WTC11 (cell line): ENCODE measurements around the gene MEFV. TPM values are rescaled to one million over a fixed set of nuclear protein-coding genes. Genes with fewer than 3 reads are reported as not detected.

Experiments used
- ATAC-seq: fragments of 200-7000 bp; cut with Tn5 transposase; 2 replicates; pipeline ENCODE4 v1.10.0; 2021; ENCODE audit warnings: mild to moderate bottlenecking, moderate library complexity
- CTCF ChIA-PET: fragments of 300-600 bp; sonication (Branson Sonifier 250); formaldehyde crosslinking; loops from one replicate; lab custom pipeline; 2021; ENCODE audit warnings: antibody characterized with exemption; lab: Charles Lee
- POLR2A ChIA-PET: fragments of 350-600 bp; sonication (Branson Sonifier 250); formaldehyde crosslinking; loops from one replicate; lab custom pipeline; 2021; ENCODE audit warnings: antibody characterized with exemption; lab: Charles Lee
- DNase-seq: peaks from one replicate; pipeline ENCODE4 v3.0.0; 2021; ENCODE audit warnings: low spot score
- H3K27ac Mint-ChIP-seq: 2 replicates; pipeline ENCODE4 v1.8.0; 2021; ENCODE audit warnings: mixed read lengths
- H3K27me3 Mint-ChIP-seq: 2 replicates; pipeline ENCODE4 v1.8.0; 2021; ENCODE audit warnings: low read depth, mild to moderate bottlenecking, moderate library complexity, mixed read lengths
- H3K36me3 Mint-ChIP-seq: 2 replicates; pipeline ENCODE4 v1.8.0; 2021; ENCODE audit warnings: mixed read lengths
- H3K4me1 Mint-ChIP-seq: 2 replicates; pipeline ENCODE4 v1.8.0; 2022; ENCODE audit warnings: mixed read lengths
- H3K4me3 Mint-ChIP-seq: 2 replicates; pipeline ENCODE4 v1.8.0; 2021; ENCODE audit warnings: mild to moderate bottlenecking, moderate library complexity, mixed read lengths
- H3K9me3 Mint-ChIP-seq: 2 replicates; pipeline ENCODE4 v1.8.0; 2021; ENCODE audit warnings: mixed read lengths
- ATF1 ChIP-seq: sonication (generic); formaldehyde crosslinking; IDR thresholded peaks from 2 replicates; pipeline ENCODE4 v1.8.1; 2023; ENCODE audit warnings: mild to moderate bottlenecking, moderate library complexity, missing genetic modification reagents
- ELF4 ChIP-seq: sonication (generic); formaldehyde crosslinking; IDR thresholded peaks from 2 replicates; pipeline ENCODE4 v1.8.1; 2022; ENCODE audit warnings: low read depth, mild to moderate bottlenecking, moderate library complexity, missing genetic modification reagents
- ETV6 ChIP-seq: sonication (generic); formaldehyde crosslinking; IDR thresholded peaks from 2 replicates; pipeline ENCODE4 v1.8.1; 2022; ENCODE audit warnings: mild to moderate bottlenecking, missing genetic modification reagents
- GABPB1 ChIP-seq: sonication (generic); formaldehyde crosslinking; IDR thresholded peaks from 2 replicates; pipeline ENCODE4 v1.8.1; 2023; ENCODE audit warnings: mild to moderate bottlenecking, missing genetic modification reagents
- GTF2I ChIP-seq: fragments of 250-450 bp; sonication (Bioruptor Pico); conservative IDR thresholded peaks from 2 replicates; pipeline ENCODE4 v1.4.0; 2021; ENCODE audit warnings: mild to moderate bottlenecking
- MXD4 ChIP-seq: fragments of 250-450 bp; sonication (Bioruptor Pico); IDR thresholded peaks from 2 replicates; pipeline ENCODE4 v1.8.0; 2021; ENCODE audit warnings: mild to moderate bottlenecking, moderate library complexity, borderline replicate concordance
- NFYB ChIP-seq: sonication (generic); formaldehyde crosslinking; conservative IDR thresholded peaks from 2 replicates; pipeline ENCODE4 v1.8.0; 2022; ENCODE audit warnings: low read depth, missing genetic modification reagents
- PRRX2 ChIP-seq: fragments of 250-450 bp; sonication (Bioruptor Pico); IDR thresholded peaks from 2 replicates; pipeline ENCODE4 v1.8.0; 2021; ENCODE audit warnings: mild to moderate bottlenecking
- SOX15 ChIP-seq: fragments of 250-450 bp; sonication (Bioruptor Pico); IDR thresholded peaks from 2 replicates; pipeline ENCODE4 v1.9.0; 2021; ENCODE audit warnings: mild to moderate bottlenecking
- SP1 ChIP-seq: sonication (generic); formaldehyde crosslinking; conservative IDR thresholded peaks from 2 replicates; pipeline ENCODE4 v1.8.1; 2022; ENCODE audit warnings: missing genetic modification reagents
- ZNF219 ChIP-seq: sonication (generic); formaldehyde crosslinking; IDR thresholded peaks from 2 replicates; pipeline ENCODE4 v1.8.0; 2023; ENCODE audit warnings: missing genetic modification reagents, mild to moderate bottlenecking, borderline replicate concordance
- ZNF416 ChIP-seq: fragments of 250-450 bp; sonication (Bioruptor Pico); IDR thresholded peaks from 2 replicates; pipeline ENCODE4 v1.9.0; 2021; ENCODE audit warnings: mild to moderate bottlenecking, inconsistent platforms
- total RNA-seq: library from RNA; stranded (reverse); gene quantifications from 3 replicates; pipeline ENCODE4 v1.2.3, GENCODE V29; 2021
- TF ChIP-seq, protein P1 (sequence below): sonication (generic); formaldehyde crosslinking; IDR thresholded peaks from 2 replicates; pipeline ENCODE4 v1.8.0; 2023; ENCODE audit warnings: missing genetic modification reagents, mild to moderate bottlenecking, borderline replicate concordance
- TF ChIP-seq, protein P2 (sequence below): sonication (generic); formaldehyde crosslinking; IDR thresholded peaks from 2 replicates; pipeline ENCODE4 v1.8.1; 2022; ENCODE audit warnings: missing genetic modification reagents, borderline replicate concordance
- TF ChIP-seq, protein P3 (sequence below): sonication (generic); formaldehyde crosslinking; conservative IDR thresholded peaks from 2 replicates; pipeline ENCODE4 v1.8.1; 2022; ENCODE audit warnings: mild to moderate bottlenecking, missing genetic modification reagents
- TF ChIP-seq, protein P4 (sequence below): sonication (generic); formaldehyde crosslinking; IDR thresholded peaks from 2 replicates; pipeline ENCODE4 v1.8.1; 2023; ENCODE audit warnings: mild to moderate bottlenecking, moderate library complexity, missing genetic modification reagents
- TF ChIP-seq, protein P5 (sequence below): sonication (generic); formaldehyde crosslinking; IDR thresholded peaks from 2 replicates; pipeline ENCODE4 v1.8.1; 2022; ENCODE audit warnings: low read depth, mild to moderate bottlenecking, moderate library complexity, missing genetic modification reagents, borderline replicate concordance
- TF ChIP-seq, protein P6 (sequence below): fragments of 250-450 bp; sonication (Bioruptor Pico); IDR thresholded peaks from 2 replicates; pipeline ENCODE4 v2.1.2; 2022; ENCODE audit warnings: mild to moderate bottlenecking, moderate library complexity
- TF ChIP-seq, protein P7 (sequence below): sonication (generic); formaldehyde crosslinking; IDR thresholded peaks from 2 replicates; pipeline ENCODE4 v1.8.1; 2023; ENCODE audit warnings: mild to moderate bottlenecking, missing genetic modification reagents

MEFV gene
- total RNA-seq, 1 experiment from 2014 or later, result 0.09 TPM

DNA sequence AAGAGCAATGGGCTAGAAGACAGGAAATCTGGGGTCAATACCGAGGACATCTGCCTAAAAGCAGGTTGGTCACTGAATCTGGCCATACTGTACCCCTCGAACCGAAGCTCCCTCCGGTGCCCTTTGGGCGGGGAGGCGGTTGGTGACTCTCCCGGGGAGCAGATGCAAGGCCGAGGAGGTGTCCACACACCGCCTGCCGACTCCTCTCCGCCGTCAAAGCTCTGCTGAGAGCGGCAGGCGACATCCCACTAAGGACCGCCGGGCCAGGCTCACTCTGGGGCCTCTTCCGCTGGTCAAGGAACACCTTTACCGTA is 21.9 kb downstream of the MEFV start:
- ATAC-seq (no peak), DNase-seq (no peak)
- Mint-ChIP-seq H3K36me3 (peaks cover 42% of the 10 kb centered on the region), H3K4me3 (peak overlapping the region; percentile 89), H3K4me1 (peaks cover 7% of the 10 kb centered on the region), H3K27me3 (no peaks in the 10 kb centered on the region; the same call in 1 of the 2 replicates), H3K27ac (0 out of 2 replicates have a peak overlapping the region, but pooled peaks have one; percentile 52), H3K9me3 (peaks cover 35% of the 10 kb centered on the region)
- no peak for TF ChIP-seq MXD4
- TF ChIP-seq, protein P1, sequence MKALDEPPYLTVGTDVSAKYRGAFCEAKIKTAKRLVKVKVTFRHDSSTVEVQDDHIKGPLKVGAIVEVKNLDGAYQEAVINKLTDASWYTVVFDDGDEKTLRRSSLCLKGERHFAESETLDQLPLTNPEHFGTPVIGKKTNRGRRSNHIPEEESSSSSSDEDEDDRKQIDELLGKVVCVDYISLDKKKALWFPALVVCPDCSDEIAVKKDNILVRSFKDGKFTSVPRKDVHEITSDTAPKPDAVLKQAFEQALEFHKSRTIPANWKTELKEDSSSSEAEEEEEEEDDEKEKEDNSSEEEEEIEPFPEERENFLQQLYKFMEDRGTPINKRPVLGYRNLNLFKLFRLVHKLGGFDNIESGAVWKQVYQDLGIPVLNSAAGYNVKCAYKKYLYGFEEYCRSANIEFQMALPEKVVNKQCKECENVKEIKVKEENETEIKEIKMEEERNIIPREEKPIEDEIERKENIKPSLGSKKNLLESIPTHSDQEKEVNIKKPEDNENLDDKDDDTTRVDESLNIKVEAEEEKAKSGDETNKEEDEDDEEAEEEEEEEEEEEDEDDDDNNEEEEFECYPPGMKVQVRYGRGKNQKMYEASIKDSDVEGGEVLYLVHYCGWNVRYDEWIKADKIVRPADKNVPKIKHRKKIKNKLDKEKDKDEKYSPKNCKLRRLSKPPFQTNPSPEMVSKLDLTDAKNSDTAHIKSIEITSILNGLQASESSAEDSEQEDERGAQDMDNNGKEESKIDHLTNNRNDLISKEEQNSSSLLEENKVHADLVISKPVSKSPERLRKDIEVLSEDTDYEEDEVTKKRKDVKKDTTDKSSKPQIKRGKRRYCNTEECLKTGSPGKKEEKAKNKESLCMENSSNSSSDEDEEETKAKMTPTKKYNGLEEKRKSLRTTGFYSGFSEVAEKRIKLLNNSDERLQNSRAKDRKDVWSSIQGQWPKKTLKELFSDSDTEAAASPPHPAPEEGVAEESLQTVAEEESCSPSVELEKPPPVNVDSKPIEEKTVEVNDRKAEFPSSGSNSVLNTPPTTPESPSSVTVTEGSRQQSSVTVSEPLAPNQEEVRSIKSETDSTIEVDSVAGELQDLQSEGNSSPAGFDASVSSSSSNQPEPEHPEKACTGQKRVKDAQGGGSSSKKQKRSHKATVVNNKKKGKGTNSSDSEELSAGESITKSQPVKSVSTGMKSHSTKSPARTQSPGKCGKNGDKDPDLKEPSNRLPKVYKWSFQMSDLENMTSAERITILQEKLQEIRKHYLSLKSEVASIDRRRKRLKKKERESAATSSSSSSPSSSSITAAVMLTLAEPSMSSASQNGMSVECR (CRISPR knock-in tag), result no peak
- TF ChIP-seq, protein P2, sequence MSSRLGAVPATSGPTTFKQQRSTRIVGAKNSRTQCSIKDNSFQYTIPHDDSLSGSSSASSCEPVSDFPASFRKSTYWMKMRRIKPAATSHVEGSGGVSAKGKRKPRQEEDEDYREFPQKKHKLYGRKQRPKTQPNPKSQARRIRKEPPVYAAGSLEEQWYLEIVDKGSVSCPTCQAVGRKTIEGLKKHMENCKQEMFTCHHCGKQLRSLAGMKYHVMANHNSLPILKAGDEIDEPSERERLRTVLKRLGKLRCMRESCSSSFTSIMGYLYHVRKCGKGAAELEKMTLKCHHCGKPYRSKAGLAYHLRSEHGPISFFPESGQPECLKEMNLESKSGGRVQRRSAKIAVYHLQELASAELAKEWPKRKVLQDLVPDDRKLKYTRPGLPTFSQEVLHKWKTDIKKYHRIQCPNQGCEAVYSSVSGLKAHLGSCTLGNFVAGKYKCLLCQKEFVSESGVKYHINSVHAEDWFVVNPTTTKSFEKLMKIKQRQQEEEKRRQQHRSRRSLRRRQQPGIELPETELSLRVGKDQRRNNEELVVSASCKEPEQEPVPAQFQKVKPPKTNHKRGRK, result no peak
- ChIA-PET CTCF (interaction anchor here (0.5 to 0.8 kb wide), 2 partner anchors 22 to 267 kb away, joined by 3 to 5 read pairs; partner anchors contain the start of gene MEFV), POLR2A (interaction anchor here (1.0 kb wide), 1 partner anchor 75 kb away, joined by 3 read pairs; no protein-coding TSS in a partner anchor)

DNA sequence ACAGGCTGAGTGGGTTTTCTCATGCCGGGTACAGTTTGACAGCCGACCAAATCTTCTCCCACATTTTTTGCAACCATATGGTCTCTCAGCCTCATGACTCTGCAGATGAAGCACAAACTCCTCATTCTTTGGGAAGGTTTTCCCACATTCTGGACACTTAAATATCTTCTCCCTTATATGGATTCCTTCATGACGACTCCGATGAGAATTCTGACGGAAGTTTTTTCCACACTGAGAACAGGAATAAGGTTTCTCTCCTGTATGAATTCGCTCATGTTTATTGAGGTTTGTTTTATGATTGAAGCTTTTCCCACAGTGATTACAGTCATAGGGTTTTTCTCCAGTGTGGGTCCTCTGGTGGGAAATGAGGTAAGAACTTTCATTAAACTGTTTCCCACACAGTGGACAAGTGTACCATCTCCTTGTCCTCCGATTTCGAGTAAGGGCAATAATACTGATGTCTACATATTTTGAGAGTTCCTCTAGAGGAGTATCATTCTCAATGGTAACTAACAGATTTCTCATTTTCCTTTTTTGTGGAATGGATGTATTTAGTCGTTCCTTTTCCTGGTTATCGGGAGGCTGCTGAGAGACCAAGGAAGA is 32.4 kb downstream of the MEFV start:
- POLR2A ChIA-PET, result no interaction called here
- DNase-seq (no peak), ATAC-seq (no peak)
- Mint-ChIP-seq H3K27ac (no peak overlapping the region), H3K9me3 (peaks cover 69% of the 10 kb centered on the region), H3K4me3 (no peak overlapping the region), H3K4me1 (no peaks in the 10 kb centered on the region), H3K36me3 (peaks cover 71% of the 10 kb centered on the region), H3K27me3 (peaks cover 6% of the 10 kb centered on the region; the same call in 1 of the 2 replicates)
- no peak for TF ChIP-seq GABPB1 (CRISPR knock-in tag)
- TF ChIP-seq SOX15, result no peak
- TF ChIP-seq, protein P3, sequence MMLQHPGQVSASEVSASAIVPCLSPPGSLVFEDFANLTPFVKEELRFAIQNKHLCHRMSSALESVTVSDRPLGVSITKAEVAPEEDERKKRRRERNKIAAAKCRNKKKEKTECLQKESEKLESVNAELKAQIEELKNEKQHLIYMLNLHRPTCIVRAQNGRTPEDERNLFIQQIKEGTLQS (CRISPR knock-in tag), result no peak
- TF ChIP-seq, protein P4, sequence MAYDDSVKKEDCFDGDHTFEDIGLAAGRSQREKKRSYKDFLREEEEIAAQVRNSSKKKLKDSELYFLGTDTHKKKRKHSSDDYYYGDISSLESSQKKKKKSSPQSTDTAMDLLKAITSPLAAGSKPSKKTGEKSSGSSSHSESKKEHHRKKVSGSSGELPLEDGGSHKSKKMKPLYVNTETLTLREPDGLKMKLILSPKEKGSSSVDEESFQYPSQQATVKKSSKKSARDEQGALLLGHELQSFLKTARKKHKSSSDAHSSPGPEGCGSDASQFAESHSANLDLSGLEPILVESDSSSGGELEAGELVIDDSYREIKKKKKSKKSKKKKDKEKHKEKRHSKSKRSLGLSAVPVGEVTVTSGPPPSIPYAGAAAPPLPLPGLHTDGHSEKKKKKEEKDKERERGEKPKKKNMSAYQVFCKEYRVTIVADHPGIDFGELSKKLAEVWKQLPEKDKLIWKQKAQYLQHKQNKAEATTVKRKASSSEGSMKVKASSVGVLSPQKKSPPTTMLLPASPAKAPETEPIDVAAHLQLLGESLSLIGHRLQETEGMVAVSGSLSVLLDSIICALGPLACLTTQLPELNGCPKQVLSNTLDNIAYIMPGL (CRISPR knock-in tag), result no peak
- TF ChIP-seq PRRX2 (CRISPR knock-in tag), result no peak
- TF ChIP-seq, protein P5, sequence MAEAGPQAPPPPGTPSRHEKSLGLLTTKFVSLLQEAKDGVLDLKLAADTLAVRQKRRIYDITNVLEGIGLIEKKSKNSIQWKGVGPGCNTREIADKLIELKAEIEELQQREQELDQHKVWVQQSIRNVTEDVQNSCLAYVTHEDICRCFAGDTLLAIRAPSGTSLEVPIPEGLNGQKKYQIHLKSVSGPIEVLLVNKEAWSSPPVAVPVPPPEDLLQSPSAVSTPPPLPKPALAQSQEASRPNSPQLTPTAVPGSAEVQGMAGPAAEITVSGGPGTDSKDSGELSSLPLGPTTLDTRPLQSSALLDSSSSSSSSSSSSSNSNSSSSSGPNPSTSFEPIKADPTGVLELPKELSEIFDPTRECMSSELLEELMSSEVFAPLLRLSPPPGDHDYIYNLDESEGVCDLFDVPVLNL (CRISPR knock-in tag), result no peak
- TF ChIP-seq, protein P6, sequence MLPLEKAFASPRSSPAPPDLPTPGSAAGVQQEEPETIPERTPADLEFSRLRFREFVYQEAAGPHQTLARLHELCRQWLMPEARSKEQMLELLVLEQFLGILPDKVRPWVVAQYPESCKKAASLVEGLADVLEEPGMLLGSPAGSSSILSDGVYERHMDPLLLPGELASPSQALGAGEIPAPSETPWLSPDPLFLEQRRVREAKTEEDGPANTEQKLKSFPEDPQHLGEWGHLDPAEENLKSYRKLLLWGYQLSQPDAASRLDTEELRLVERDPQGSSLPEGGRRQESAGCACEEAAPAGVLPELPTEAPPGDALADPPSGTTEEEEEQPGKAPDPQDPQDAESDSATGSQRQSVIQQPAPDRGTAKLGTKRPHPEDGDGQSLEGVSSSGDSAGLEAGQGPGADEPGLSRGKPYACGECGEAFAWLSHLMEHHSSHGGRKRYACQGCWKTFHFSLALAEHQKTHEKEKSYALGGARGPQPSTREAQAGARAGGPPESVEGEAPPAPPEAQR (CRISPR knock-in tag), result no peak
- no peak for TF ChIP-seq ETV6 (CRISPR knock-in tag)
- TF ChIP-seq ATF1, result no peak
- TF ChIP-seq GTF2I (CRISPR knock-in tag), result no peak
- TF ChIP-seq, protein P7, sequence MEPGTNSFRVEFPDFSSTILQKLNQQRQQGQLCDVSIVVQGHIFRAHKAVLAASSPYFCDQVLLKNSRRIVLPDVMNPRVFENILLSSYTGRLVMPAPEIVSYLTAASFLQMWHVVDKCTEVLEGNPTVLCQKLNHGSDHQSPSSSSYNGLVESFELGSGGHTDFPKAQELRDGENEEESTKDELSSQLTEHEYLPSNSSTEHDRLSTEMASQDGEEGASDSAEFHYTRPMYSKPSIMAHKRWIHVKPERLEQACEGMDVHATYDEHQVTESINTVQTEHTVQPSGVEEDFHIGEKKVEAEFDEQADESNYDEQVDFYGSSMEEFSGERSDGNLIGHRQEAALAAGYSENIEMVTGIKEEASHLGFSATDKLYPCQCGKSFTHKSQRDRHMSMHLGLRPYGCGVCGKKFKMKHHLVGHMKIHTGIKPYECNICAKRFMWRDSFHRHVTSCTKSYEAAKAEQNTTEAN (CRISPR knock-in tag), result no peak
- no peak for TF ChIP-seq ELF4 (CRISPR knock-in tag)
- TF ChIP-seq NFYB (CRISPR knock-in tag), result no peak
- TF ChIP-seq ZNF219, result no peak
- TF ChIP-seq ZNF416, result no peak
- no peak for TF ChIP-seq SP1 (CRISPR knock-in tag)
- CTCF ChIA-PET, result no interaction called here
